ENCODE results near the gene NEU2. TPM values are rescaled to one million over a fixed set of nuclear protein-coding genes. Genes with fewer than 3 reads are reported as not detected.
A peak's percentile ranks its signal among the peaks of the same experiment; 100 is the strongest.
"Not testable (repeated sequence)": the region's sequence is repeated elsewhere in the genome, so short reads cannot be mapped to it uniquely, and the experiment has no call there.

NEU2 gene
- total RNA-seq, 1 experiment from 2014 or later, result not detected

GRCh38 chr2:233056961-233057605, 24.6 kb downstream of the NEU2 start:
- DNase-seq (ENCODE audit: low spot score), result no peak

GRCh38 chr2:233058717-233059546, 26.5 kb downstream of the NEU2 start:
- DNase-seq (ENCODE audit: low spot score), result no peak

- peak; percentile 61 for DNase-seq (ENCODE audit: low spot score)
Observed at GRCh38 chr2:233059547-233059796, 27.0 kb downstream of the NEU2 start.

DNA sequence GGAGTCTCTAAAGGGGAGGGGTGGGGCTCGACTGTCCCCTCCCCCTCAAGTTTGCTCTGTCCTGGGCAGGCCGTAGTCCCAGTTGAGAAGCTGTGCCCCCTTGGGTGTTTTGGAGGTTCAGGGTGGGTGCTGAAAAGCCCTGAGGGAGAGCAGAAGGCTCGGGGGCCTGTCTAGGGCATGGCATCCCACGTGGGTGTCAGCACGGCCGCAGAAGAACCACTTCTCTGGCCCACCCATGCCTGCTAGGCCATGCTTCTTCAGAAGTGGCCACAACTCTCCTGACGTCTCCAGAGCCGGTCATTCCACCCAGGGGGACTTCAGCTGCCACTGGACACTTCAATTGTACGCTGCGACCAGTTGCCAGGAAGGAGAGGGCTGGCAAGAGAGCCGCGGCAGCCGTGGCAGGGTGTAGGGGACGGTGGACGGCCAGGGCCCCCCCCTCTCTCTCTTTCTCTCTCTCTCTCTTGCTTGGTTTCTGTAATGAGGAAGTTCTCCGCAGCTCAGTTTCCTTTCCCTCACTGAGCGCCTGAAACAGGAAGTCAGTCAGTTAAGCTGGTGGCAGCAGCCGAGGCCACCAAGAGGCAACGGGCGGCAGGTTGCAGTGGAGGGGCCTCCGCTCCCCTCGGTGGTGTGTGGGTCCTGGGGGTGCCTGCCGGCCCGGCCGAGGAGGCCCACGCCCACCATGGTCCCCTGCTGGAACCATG, 27.5 kb downstream of the NEU2 start, which contains the start of gene INPP5D:
Gene INPP5D, plus strand, starts transcription at position 546 of the 704 bp plus-strand sequence. Its CDS starts 137 bp downstream, at position 683.
- peak; percentile 71 for DNase-seq (ENCODE audit: low spot score)

DNA sequence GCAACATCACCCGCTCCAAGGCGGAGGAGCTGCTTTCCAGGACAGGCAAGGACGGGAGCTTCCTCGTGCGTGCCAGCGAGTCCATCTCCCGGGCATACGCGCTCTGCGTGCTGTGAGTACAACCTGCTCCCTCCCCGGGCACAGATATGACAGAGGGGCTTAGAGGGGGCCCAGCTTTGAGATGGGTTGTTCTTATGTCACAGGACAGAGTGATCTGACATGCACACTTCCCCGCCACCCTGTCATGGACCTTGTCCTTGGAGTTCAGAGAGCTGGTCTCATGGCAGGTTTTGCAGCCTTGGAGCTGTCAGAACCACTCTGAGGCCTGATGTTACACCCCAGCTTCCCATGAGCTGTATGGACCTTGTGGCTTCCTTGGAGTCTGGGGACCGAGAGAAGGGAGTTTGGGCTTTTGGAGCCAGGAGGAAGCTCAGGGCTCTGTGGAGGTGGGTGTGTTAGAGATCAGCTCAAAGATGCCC, 28.1 kb downstream of the NEU2 start:
- DNase-seq (ENCODE audit: low spot score), result peak; percentile 45

GRCh38 chr2:233060980-233061590, 28.6 kb downstream of the NEU2 start:
- DNase-seq (ENCODE audit: low spot score), result no peak

GRCh38 chr2:233061591-233062450, 29.3 kb downstream of the NEU2 start:
- peak; percentile 23 for DNase-seq (ENCODE audit: low spot score)

DNA sequence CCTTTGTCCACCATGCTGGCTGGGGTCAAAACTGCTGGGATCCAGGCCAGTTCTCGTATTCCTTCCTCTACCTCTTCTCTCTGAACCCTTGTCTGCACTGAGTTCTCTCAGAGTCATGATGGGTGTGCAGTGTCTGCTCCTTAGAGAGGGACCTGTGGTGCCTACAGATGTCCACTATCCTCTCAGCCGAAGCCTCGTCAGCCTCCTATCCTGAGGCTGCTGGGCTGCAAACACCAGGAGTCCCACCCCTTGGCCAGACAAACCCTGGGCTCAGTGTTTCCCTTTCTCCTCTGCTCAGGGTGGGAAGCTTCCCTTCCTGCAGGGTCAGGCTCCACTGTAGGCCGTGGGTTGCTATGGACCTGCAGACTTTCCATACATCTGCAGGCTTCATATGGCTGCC, 30.0 kb downstream of the NEU2 start:
- no peak for DNase-seq (ENCODE audit: low spot score)

DNA sequence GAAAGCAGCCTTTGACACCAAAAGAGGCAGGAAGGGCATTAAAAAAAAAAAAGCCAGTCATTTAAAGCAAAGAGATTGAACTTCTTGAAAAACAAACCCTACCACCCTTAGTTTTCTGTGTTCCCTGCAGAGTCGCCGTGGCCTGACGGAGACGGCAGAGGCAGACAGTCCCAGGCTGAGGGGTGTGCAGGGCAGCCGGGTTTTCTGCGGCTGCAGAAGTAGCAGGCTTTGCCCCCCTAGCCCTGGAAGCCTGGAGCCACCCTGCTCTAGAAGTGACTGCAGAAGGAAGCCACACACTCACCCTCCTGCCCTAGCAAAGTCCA, 30.4 kb downstream of the NEU2 start:
- no peak for DNase-seq (ENCODE audit: low spot score)

DNA sequence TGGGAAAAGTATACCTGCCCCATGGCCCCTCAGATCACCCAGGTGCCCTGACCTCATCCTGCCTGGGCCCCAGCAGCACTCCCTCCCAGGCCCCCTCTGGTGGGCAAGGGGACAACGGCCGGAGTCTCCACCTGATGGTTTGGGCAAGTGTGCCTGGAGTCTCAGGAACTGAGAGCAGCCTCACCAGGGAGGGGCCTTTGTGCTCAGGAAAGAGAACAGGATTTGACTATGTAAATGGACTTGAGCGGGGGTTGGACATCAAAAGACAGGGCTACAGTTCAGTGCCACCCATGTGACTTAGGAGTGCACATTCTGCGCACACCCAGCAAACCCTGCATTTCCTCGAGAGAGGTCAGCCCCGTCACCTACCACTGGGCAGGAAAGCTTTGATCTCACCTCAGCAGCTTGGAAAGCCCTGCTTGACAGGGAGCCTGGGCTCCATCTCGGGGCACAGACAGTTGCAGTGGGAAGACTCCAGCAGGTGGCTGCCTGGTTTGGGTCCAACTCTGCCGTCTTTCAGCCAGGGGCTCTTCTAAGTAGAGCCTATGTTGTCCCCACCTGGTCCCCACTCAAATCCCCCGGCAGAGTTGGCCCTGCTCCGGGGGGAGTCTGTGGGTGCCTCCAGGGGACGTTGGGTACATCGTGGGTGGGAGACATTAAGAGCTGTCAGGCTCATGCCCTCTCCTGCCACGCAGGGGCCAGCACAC, 30.9 kb downstream of the NEU2 start:
- DNase-seq (ENCODE audit: low spot score), result no peak

GRCh38 chr2:233063976-233064411, 31.5 kb downstream of the NEU2 start:
- DNase-seq (ENCODE audit: low spot score), result no peak

DNA sequence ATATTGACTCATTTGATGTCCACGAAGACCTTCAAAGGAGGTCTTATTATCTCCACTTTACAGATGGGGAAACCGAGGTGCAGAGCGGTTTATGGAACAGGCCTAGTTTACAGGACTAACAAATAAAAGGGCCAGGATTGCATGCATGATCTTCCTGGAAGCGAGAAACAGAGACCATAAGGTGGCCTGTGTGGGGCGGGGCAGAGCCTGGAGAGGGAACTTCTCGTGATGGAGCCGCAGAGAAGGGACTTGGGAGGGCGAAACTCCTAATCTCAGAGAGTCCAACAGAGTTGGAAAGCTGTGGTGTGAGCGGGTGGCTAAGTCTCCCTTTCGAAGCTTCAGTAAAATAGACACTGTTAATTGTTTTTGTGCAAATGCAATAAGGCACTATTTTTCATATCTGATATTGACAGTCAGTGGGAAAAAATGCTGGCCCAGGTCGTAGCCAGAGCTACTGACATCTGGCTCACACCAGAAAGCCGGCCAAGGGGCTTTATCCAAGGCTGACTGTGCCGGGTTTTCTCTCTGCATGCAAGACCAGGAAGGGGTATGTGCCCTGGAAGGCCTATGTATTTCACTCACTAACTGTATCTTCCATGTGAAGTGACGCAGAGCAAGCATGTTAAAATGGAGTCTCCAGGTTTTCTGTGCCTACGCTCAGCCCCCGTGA, 32.2 kb downstream of the NEU2 start:
- no peak for DNase-seq (ENCODE audit: low spot score)

- DNase-seq (ENCODE audit: low spot score), result not testable (repeated sequence)
Observed at GRCh38 chr2:233065200-233065589, 32.7 kb downstream of the NEU2 start.

- DNase-seq (ENCODE audit: low spot score), result no peak
Observed at GRCh38 chr2:233065954-233066470, 33.5 kb downstream of the NEU2 start.

DNA sequence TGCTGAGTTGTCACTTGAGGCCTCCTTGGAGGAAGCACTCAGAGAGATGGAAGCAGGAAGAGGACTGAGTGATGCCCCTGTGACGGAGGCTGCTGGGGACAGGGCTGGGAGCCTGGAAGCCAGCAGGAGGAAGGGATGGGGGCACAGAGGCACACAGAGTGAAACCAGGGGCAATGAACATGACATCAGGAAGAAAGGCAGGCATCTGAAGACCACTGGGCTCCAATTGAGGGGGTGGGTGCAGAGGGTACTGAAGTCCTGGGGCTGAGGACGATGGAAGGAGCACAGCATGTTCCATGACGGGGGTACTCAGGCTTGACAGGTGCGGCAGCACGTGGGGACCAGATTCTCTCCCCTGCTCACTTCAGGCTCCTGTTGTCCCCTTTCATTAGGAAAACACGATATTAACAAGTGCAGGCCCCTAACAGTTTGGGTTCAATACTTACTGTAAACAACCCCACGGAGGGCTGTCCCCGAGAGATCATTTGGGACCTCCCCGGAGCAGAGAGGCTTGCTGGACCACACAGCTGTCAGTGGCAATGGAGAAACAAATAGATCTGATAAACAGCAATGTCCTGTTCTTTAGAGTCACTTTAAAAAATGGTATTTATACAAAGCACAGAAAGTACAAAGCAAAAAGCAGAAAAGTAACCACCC, 36.4 kb downstream of the NEU2 start:
- no peak for DNase-seq (ENCODE audit: low spot score)

DNA sequence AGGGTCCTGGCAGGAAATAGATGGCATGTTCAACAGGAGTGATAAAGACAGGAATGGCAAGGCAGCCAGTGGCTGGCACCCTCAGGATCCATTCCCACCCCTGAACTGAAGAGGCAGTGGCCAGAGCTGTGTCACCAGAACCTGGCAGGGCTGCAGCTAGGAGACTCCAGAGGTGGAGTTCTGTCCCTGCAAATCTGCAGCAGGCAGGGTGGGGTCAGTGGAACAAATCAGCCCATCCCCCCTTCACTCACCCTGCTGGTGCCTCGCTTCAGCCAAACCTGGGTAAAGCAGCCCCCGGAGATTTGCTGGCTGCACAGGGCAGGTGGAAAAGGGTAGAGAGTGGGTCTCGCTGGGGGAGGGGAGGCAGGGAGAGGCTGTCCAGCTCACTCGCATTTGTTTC, 40.4 kb downstream of the NEU2 start:
- no peak for DNase-seq (ENCODE audit: low spot score)

- DNase-seq (ENCODE audit: low spot score), result no peak
Observed at GRCh38 chr2:233074106-233074505, 41.6 kb downstream of the NEU2 start.

DNA sequence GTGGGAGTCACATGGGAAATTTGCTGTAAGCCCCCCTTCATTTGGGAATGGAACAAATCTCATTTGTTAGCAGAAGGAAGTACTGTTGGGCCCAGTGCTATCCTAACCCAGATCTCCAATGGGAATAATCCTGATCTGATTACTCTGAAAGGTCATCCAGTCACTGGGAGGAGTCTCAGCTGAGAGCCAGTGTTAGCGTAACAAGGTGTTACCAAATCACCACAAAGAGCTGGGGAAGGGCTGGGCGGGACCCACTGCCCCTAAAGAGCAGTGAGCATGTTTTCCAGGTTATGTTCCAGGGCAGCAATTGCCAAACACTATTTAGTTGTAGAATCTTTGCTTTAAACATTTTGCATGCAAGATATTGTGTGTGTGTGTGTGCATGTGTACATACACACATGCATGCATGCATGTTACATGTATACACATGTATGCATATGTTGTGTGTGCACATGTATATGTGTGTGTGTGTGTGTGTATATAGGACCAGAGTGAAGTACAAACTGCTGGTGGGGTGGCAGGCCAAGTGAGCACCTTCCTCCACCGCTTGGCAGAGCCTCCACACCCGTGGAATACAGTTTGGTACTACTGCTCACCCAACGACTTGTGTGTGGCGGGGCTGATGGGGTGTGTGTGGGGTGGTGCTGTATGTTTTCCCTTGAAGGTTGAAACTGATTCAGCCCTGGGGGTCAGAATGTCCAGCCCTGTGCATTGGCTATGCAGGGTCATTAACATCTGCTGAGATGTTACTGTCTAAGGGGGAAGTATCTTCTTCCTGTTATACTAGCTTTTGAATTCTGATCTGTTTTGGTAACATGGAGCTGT, 42.9 kb downstream of the NEU2 start:
- no peak for DNase-seq (ENCODE audit: low spot score)

All from HT-29 (cell line).